SW480 (cell line): ENCODE data around the gene TDRD7.

Source experiments
- DNase-seq: peaks from one replicate; pipeline ENCODE4 v3.0.0-alpha.2; 2016; ENCODE audit warnings: low spot score

The TDRD7 gene

DNA sequence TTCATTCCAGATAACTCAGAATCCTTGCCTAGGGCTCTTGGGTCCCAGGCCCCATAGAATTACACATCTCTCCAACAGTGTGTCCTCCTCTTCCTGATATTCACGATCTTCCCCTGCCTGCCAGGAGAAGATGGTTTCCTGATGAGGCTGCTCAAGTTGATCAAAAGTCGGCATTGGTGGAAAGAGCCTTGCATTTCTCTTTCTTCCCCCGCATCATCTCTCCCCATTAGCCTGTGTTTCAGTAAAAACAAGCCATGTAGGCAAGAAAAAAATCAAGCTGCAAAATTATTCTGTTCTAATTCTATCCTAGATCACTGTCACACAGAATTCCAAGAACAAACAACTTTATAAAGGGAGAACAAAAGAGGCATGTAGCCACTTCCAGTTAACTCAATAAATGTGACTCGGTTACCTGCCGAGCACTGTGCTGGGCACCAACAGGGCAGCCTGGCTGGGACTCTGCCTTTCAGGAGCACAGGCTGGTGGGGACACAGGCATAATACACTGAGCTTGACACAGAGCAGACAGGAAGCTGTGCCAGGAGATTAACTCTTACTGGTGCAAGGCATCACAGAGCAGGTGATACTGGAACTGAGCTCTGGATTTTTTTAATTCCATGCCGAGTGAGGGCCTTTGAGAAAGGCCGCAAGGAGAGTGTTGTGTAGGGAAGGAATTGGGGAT is 115.1 kb downstream of the TDRD7 start:
- no peak for DNase-seq

GRCh38 chr9:97527626-97528528 is 116.0 kb downstream of the TDRD7 start:
- peak; percentile 59 for DNase-seq

DNA sequence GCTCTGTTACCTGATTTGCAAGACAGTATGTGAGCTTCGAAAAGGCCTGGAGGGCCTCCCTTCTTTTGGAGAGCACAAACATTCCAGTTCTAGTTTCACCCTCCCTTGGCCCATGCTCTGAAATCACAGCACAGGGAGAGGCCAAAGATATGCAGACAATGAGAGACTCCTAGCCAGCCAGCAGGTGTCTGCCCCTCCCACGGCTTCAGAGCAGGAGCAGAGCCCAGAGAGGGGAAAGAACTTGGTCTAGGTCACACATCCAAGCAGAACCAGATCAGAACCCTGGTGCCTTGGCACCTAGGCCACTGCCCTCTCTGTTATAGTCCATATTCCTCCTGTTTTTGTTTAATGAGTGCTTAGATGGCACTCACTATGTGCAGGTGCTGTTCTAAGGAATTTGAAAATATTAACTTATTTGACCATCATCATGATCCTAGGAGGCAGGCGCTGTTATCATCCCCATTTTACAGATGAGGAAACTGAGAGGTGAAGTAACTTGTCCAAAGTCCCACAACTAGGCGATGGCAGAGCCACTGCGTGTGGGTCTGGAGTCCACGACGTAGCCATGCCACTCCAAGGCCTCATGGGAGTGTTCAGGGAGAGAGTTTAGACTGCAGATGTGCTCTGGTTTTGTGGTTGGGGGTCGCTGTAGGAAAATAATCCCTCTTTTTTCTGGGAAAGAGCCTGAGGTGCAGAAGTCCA is 116.8 kb downstream of the TDRD7 start:
- DNase-seq = no peak

GRCh38 chr9:97529363-97530076 is 117.6 kb downstream of the TDRD7 start:
- no peak for DNase-seq

GRCh38 chr9:97531888-97532376 is 120.0 kb downstream of the TDRD7 start:
- no peak for DNase-seq

DNA sequence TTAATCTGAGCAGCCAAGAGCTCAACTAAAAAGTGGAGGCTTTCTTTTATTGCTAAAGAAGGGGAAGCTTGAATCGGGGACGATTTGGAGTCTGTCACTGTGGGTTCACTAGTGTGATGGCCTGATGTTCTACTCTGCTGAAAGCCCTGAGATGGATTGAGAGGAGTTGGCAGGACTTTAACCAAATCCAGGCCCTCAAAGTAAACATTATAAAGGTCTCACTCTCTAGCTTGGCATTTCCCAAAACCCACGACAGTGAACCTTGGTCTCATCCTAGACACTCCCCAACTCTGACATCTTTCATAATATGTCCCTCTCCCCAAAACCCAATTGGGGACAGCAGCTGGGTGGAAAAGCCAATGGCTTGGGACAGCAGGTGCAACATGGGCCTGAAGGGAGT is 122.3 kb downstream of the TDRD7 start:
- DNase-seq = no peak

DNA sequence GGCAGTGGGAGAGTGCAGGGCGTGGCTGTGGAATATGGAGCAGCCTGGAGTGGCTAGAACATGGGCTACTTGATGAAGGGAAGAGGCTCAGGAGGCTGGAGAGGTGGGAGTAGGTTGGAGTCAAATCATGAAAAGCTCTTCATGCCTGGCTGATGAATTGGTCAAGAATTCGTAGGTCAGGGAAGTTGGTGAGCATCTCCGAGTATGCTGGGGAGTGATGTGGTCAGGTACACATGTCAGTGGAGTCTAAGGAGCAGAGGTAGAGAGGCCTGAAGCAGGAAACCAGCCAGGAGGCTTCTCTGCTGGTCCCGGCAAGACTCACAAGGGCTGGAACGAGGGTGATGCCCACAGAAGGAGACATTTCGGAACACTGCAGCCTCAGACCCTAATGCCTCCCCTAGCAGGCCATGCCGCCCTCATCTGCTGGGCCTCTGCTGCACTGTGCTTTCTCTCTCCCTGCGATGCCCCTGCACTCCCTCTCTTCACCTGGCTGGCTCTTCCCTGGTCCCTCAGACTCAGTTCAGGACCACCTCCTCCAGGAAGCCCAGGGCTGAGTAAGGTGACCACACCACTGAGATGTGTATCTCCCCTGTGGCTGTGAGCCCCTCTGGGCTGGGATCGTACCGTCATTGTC is 123.2 kb downstream of the TDRD7 start:
- DNase-seq = no peak

GRCh38 chr9:97535771-97536170 is 123.9 kb downstream of the TDRD7 start:
- DNase-seq = no peak

DNA sequence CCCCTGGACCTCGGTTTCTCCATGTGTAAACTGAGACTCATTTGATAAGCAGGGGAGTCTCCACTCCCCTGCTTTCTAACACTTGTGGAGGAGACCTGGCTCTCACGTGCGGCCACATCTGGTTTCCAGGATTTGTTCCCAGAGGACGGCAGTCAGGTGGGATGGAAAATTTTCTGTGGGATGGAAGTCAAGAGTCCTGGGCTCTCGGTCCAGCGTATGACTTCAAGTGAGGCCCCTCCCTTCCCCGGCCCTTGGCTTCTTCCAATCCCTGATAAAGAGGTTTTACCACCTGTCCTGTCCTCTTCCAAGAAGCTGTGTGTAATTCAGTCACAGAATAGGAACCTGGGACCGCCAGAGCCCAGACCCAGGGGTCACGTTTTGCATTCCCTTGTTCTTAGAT is 124.6 kb downstream of the TDRD7 start:
- no peak for DNase-seq

GRCh38 chr9:97543561-97543960 is 131.7 kb downstream of the TDRD7 start:
- DNase-seq = peak; percentile 50

- no peak for DNase-seq
These were observed 133.6 kb downstream of the TDRD7 start for GRCh38 chr9:97545486-97545885.
